ENCODE data around the gene TMEM203.
A peak's percentile ranks its signal among the peaks of the same experiment; 100 is the strongest.

TMEM203 gene

DNA sequence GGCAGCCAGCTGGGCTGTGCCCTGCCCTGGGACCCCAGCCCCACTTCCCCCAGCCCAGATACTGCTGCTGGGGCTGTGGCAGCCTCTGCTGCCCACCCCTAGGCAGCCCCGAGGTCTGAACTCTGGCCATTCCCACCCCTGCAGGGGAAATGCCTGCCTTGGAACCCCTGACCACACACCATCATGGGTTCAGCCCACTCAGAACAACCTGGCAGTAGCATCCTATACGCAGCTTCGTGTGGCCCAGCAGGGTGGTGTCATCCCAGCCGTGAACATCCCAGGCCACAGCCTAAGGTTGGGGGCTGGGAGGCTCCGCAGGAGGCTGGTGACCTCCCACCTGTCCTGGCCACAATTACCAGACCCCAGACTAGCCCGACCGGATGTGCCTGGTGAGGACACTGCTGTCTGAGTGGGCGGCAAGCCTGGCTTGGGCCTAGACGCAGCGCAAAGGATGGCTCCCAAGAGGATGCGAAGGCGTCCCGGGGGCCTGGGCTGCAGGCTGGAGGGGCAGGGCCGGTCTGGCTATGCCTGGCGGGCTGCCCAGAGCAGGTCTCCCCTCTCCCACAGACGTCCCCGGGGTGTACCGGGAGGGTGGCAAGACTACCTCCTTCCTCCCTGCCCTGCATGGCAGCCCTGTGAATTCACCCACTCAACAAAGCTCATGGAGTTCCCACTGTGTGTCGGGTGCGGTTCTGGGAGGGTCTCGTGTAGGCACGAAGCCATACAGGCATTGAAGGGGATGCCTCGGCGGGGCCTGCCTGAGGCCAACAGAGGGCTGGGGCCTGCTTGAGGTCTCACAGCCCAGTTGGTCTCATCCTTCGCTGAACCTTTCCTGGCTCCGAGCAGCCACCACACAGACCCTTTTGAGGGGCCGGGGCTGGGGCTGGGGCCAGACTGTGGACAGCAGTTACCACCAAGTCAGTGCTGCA lies 23.8 kb upstream of the TMEM203 start:
- TF ChIP-seq TEAD4 (IDR thresholded peaks at IDR 0.05): no peak
- TF ChIP-seq, protein P1, sequence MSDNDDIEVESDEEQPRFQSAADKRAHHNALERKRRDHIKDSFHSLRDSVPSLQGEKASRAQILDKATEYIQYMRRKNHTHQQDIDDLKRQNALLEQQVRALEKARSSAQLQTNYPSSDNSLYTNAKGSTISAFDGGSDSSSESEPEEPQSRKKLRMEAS (IDR thresholded peaks at IDR 0.05): peak; percentile 4; the same call in 1 of the 2 replicates

DNA sequence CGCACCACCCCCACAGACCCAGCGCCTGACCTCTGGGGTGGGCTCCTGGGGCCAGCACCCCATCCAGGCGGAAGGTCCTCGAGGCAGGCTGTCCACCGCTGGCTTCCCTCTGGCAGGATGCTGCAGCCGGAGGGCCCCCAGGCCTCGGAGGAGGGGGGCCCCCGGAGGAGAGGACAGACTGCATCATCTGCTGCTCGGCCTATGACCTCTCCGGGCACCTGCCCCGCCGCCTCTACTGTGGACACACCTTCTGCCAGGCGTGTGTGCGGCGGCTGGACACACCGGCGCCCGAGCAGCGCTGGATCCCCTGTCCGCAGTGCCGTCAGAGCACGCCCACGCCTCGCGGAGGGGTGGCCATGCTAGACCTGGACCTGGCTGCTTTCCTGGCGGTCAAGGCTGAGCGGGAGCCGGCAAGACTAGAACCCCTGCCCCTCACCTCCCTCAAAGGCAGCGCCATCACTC lies 23.1 kb upstream of the TMEM203 start:
- TF ChIP-seq RAD21 (IDR thresholded peaks at IDR 0.05; ENCODE audit: low read depth) (no peak), FOXM1 (IDR thresholded peaks at IDR 0.05; ENCODE audit: borderline replicate concordance, low read depth) (no peak), TCF12 (IDR thresholded peaks at IDR 0.05; ENCODE audit: low read depth) (no peak), YY1 (IDR thresholded peaks at IDR 0.05; ENCODE audit: low read depth) (no peak), EGR1 (IDR thresholded peaks at IDR 0.05) (peak; percentile 93), CREB1 (IDR thresholded peaks at IDR 0.05; ENCODE audit: low read depth) (no peak), ZBTB7A (IDR thresholded peaks at IDR 0.05; ENCODE audit: low read depth) (no peak; the same call in 1 of the 2 replicates), TAF1 (IDR thresholded peaks at IDR 0.05; ENCODE audit: low read depth) (no peak), CEBPB (IDR thresholded peaks at IDR 0.05) (no peak), TEAD4 (IDR thresholded peaks at IDR 0.05) (no peak), NFIC (IDR thresholded peaks at IDR 0.05) (no peak), EP300 (IDR thresholded peaks at IDR 0.05; ENCODE audit: borderline replicate concordance) (no peak)
- TF ChIP-seq, protein P1 (IDR thresholded peaks at IDR 0.05): peak; percentile 56; the same call in 1 of the 2 replicates
- TF ChIP-seq, protein P2, sequence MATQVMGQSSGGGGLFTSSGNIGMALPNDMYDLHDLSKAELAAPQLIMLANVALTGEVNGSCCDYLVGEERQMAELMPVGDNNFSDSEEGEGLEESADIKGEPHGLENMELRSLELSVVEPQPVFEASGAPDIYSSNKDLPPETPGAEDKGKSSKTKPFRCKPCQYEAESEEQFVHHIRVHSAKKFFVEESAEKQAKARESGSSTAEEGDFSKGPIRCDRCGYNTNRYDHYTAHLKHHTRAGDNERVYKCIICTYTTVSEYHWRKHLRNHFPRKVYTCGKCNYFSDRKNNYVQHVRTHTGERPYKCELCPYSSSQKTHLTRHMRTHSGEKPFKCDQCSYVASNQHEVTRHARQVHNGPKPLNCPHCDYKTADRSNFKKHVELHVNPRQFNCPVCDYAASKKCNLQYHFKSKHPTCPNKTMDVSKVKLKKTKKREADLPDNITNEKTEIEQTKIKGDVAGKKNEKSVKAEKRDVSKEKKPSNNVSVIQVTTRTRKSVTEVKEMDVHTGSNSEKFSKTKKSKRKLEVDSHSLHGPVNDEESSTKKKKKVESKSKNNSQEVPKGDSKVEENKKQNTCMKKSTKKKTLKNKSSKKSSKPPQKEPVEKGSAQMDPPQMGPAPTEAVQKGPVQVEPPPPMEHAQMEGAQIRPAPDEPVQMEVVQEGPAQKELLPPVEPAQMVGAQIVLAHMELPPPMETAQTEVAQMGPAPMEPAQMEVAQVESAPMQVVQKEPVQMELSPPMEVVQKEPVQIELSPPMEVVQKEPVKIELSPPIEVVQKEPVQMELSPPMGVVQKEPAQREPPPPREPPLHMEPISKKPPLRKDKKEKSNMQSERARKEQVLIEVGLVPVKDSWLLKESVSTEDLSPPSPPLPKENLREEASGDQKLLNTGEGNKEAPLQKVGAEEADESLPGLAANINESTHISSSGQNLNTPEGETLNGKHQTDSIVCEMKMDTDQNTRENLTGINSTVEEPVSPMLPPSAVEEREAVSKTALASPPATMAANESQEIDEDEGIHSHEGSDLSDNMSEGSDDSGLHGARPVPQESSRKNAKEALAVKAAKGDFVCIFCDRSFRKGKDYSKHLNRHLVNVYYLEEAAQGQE (IDR thresholded peaks at IDR 0.05; ENCODE audit: low read depth): no peak
- TF ChIP-seq, protein P3, sequence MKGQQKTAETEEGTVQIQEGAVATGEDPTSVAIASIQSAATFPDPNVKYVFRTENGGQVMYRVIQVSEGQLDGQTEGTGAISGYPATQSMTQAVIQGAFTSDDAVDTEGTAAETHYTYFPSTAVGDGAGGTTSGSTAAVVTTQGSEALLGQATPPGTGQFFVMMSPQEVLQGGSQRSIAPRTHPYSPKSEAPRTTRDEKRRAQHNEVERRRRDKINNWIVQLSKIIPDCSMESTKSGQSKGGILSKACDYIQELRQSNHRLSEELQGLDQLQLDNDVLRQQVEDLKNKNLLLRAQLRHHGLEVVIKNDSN (IDR thresholded peaks at IDR 0.05): no peak

DNA sequence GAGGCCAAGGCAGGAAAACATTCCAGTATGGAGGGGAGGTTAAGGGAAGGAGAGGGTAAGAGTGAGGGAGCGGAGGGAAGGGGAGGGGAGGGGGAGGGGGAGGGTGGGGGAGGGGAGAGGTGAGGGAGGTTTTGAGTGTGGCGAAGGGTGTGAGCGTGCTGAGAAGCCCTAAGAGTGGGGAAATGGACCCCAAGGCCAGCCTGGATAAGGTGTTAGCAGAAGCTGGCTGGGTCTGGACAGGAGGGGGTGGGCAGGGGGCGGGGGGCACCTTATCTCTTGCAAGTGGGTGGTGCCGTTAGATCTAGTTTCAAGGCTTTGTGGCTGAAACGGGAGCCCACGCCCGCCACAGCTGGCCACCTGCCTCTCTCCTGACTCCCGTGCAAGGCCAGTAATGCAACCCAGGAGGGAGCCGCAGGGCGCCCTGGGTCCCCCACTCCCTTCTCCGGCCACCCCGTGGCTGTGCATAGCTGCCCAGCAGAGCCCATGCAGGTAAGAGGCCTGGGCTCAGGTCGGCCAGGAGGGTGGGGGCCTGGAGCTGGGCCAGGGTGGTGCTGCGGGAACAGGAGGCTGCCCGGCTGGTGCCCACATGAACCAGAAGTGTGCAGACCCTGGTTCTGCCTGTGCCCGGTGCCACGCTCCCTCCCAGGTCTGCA lies 22.5 kb upstream of the TMEM203 start:
- no peak for TF ChIP-seq ZBTB7A (IDR thresholded peaks at IDR 0.05; ENCODE audit: low read depth)
- TF ChIP-seq, protein P3 (IDR thresholded peaks at IDR 0.05): no peak
- TF ChIP-seq TEAD4 (IDR thresholded peaks at IDR 0.05): no peak
- TF ChIP-seq EGR1 (IDR thresholded peaks at IDR 0.05): no peak
- TF ChIP-seq, protein P1 (IDR thresholded peaks at IDR 0.05): no peak
- TF ChIP-seq EP300 (IDR thresholded peaks at IDR 0.05; ENCODE audit: borderline replicate concordance): no peak
- TF ChIP-seq, protein P2 (IDR thresholded peaks at IDR 0.05; ENCODE audit: low read depth): no peak
- no peak for TF ChIP-seq CEBPB (IDR thresholded peaks at IDR 0.05)
- TF ChIP-seq NFIC (IDR thresholded peaks at IDR 0.05): no peak

DNA sequence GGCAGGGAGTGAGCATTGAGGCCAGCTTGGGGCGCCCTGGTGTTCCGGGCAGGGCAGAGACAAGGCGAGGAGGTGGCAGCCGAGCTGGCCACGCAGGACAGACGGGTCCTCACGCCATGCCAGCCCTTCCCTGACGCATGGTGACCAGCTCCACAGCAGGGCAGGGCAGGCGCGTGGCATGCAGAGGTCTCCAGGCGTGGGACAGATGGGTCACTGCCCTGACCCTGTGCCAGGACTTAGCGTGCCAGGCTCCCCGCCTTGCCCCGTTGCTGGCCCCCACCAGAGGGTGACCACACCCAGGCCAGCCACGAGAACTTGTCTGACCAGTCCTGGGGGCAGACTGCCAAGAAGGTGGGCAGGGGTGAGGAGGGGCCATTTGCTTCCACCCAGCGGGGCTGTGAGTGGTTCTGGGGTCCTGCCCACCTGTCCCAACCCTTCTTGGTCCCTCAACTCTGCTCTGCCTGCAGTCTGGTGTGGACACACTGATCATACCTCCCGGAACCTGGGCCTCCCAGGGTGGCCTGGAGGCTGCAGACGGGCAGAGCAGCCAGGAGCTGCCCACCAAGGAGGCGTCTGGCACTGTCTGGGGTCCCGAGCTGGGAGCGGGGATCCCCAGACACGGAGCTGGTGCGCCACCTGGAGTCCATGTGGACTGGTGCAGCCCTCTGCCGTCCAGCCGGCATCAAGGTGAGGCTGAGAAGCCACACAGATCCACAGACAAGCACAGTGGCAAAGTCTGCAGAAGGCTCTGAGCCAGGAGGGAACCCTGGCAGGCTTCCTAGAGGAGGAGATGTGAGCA lies 21.8 kb upstream of the TMEM203 start, which contains the start of gene RNF224:
RNF224 (plus strand) TSS at position 449 of the 799 bp plus-strand sequence. CDS start 834 bp downstream, outside the sequence.
- TF ChIP-seq RAD21 (IDR thresholded peaks at IDR 0.05; ENCODE audit: low read depth) (peak; percentile 95), YY1 (IDR thresholded peaks at IDR 0.05; ENCODE audit: low read depth) (peak; percentile 56; the same call in 1 of the 2 replicates), EGR1 (IDR thresholded peaks at IDR 0.05) (0 out of 2 replicates have a peak, but pooled peaks have one; percentile 50), ZBTB7A (IDR thresholded peaks at IDR 0.05; ENCODE audit: low read depth) (peak; percentile 96), TEAD4 (IDR thresholded peaks at IDR 0.05) (peak; percentile 78), CEBPB (IDR thresholded peaks at IDR 0.05) (no peak; the same call in 1 of the 2 replicates), TAF1 (IDR thresholded peaks at IDR 0.05; ENCODE audit: low read depth) (peak; percentile 40; the same call in 1 of the 2 replicates), NFIC (IDR thresholded peaks at IDR 0.05) (peak; percentile 99), TCF12 (IDR thresholded peaks at IDR 0.05; ENCODE audit: low read depth) (peak; percentile 94), EP300 (IDR thresholded peaks at IDR 0.05; ENCODE audit: borderline replicate concordance) (peak; percentile 89), CREB1 (IDR thresholded peaks at IDR 0.05; ENCODE audit: low read depth) (no peak), FOXM1 (IDR thresholded peaks at IDR 0.05; ENCODE audit: borderline replicate concordance, low read depth) (peak; percentile 71)
- TF ChIP-seq, protein P3 (IDR thresholded peaks at IDR 0.05): no peak
- TF ChIP-seq, protein P1 (IDR thresholded peaks at IDR 0.05): no peak; the same call in none of the 2 replicates
- TF ChIP-seq, protein P2 (IDR thresholded peaks at IDR 0.05; ENCODE audit: low read depth): no peak

Data from Ishikawa (cell line).